GM19351 (cell line): ENCODE measurements around the gene BCL11B.
"Not testable (repeated sequence)": the region's sequence is repeated elsewhere in the genome, so short reads cannot be mapped to it uniquely, and the experiment has no call there.

Source experiments
- ATAC-seq: cut with Tn5 transposase; IDR thresholded peaks from one replicate; pipeline ENCODE4 v1.9.1; 2021; ENCODE audit warnings: mild to moderate bottlenecking, moderate library complexity; ENCODE audit not compliant: unreplicated experiment

The BCL11B gene

DNA sequence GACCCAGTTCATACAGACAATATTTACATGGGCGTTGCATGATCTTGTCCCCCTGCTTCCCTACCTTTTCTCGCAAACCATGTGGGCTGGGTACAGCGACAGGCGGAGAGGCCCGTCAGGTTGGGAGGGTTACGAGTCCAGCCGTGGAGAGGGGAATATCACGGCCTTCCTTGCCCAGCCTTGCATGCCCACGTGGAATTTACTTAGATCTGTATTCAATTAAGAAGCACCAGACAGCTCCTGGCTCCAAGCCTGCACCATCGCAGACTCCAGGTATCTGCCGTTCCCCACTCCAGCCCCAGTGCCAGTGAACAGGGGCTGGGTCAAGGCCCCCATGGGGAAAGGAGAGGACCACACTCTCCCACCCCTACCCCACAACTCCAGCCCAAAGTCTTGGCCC lies 29.8 kb downstream of the BCL11B start:
- ATAC-seq = no peak

DNA sequence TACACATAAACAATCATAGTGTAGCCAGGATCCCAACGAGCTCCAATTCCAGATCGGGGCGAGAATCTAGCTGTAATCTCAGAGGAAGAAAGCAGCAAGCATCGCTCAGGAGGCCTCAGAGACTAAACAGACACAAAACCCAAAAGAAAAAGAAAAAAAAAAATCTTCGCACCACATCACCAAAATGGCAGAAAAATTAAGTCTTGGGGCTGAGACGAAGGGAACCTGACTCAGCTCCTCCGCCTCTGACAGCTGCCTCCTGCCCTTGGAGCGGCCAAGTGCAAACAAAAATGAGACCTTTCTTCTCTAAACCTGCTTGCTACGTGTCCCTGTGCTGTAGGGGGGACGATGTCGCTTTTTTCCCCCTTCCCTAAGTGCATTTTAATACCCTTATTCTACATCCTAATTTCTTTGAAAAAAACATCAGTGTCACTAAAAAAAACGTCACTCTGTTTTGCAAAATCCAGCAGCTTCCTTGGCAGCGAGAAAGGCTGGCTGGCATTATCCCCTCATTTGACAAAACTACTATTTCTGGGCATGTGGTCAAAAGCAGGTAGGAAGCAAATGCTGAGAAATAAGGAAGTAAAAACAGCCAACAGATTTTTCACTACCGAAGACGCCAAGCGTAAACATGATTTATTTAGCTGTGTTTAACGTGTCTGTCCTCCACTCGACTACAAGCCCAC lies 30.5 kb downstream of the BCL11B start:
- no peak for ATAC-seq

GRCh38 chr14:99240627-99241324 lies 31.2 kb downstream of the BCL11B start:
- ATAC-seq = no peak

DNA sequence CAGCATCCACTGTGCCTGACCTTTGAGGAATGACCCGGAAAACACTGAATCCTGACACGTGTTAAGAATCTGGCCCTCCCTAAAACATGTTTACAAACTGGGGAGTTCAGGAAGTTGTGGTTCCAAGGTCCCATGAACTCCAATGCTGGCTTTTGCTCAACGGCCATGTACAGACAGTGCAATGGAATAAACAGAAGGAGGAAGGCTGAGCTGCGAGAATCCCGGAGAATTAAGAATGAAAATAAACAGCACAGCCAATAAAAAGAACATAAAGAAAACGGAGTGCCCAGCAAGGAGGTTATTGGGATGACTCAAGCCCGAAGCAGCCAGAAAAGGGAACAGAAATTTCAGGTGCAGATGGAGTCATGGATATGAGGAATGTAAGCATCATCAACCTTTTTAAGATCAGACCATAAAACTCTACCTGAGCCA lies 32.3 kb downstream of the BCL11B start:
- no peak for ATAC-seq

GRCh38 chr14:99238216-99238615 lies 33.8 kb downstream of the BCL11B start:
- ATAC-seq = no peak

GRCh38 chr14:99237288-99237687 lies 34.7 kb downstream of the BCL11B start:
- no peak for ATAC-seq

DNA sequence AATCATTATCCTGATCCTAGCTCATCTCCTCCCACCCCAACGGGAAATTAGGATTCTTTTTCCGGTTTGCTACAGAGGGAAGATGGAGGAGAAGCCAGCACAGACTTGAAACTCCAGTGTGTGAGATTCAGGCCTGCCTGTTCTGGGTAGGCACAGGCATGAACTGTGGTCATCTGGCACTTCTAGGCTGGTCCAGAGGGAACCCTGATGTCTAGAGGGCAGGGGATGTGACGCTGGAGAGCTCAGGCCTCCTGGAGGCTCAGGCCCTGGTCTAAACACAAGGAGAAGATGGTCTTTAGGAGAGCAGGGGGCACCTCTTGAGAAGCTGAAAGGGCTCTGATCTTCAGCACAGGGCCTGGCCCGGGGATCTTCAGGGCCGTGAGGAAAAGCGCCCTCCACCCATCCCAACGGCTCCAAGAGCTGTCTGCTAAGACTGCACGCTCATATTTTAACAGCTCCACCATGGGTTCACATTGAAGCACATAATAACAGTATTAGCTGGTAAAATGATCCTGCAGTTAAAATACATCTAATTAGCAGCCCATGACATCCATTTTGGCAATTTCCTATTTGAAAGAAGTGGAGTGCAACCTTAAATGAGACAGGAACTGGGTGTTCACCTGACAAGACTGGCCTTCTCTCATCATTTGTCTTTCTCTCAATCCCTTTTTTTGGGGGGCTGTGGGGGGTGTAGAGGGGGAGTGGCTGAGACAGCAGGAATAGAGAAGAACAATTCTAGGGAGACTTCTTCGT lies 35.4 kb downstream of the BCL11B start:
- ATAC-seq = no peak

DNA sequence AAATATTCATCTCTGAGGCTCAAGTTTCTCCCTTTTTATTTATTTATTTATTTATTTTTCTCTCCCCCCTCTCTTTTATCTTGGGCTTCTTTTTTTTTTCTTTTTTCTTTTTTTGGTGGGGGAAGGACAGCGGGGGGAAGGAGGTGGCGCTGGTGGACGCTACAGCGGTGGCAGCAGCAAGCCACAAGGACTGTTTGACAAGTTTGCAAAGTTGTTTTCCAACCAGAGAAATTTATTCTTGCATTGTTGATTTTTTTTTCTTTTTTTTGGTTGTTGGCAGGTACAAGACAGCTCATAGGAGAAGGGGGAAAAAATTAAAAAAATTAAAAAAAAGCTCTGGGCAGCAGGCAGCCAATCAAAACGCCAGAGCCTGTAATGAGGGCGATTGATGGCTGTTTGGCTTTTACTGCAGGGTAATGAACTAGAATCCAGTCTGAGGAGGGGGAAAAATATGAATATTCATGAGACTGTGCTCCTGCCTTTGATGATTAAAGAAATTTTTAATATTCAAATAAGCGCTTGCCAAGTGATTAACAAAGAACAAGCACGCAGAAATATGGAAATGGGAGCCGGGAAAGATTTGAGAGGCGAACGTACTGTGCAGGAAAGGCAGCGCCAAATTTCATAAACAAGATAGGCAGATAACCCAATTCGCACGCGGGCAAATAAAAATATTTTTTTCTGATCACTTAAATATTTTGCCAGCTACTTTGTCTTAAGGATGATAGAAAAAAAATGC lies 36.2 kb downstream of the BCL11B start:
- no peak for ATAC-seq

GRCh38 chr14:99234961-99235571 lies 36.9 kb downstream of the BCL11B start:
- no peak for ATAC-seq

DNA sequence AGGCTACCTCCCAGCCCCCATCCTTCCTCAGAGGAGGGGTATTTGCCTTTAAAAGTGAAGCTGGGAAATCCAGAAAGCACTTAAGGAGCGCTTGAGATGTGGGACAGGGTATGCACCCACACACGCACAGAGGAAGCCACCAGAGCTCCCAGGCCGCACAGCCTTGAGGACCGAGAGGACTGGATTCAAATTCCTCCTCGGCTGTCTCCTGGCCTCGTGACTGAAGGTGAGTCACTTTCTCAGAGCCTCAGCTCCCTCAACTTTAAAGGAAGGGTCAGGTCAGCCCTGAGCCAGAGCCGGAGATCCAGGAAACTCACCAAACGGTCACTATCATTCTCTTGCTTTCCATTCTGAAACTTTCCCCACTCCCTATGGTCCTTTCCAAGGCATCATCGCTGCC lies 37.6 kb downstream of the BCL11B start:
- ATAC-seq = no peak

- no peak for ATAC-seq
Observed at GRCh38 chr14:99233222-99234035, 38.6 kb downstream of the BCL11B start.

DNA sequence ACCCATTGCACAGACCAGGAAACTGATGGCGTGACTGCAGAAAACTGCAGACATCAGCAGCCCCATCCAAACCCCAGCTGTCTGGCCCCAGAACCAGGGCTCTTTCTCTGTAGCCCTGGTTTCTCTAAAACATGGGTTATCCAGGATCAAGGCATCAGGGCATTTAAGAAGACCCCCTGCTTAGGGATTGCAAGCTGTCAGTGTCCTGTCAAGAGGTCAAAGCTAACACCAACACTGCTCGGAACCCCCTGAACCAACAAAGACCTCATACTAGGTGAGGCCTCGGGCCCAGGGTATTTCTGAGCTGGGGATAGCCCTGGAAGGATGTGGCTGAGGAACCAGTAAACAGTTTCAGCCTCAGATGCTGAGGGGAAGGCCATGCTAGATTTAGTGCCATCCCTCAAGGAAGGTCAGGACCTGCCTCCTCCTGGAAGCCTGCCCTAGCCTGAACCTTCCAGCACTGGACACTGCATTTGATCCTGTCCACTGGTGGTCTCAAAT lies 39.2 kb downstream of the BCL11B start:
- no peak for ATAC-seq

DNA sequence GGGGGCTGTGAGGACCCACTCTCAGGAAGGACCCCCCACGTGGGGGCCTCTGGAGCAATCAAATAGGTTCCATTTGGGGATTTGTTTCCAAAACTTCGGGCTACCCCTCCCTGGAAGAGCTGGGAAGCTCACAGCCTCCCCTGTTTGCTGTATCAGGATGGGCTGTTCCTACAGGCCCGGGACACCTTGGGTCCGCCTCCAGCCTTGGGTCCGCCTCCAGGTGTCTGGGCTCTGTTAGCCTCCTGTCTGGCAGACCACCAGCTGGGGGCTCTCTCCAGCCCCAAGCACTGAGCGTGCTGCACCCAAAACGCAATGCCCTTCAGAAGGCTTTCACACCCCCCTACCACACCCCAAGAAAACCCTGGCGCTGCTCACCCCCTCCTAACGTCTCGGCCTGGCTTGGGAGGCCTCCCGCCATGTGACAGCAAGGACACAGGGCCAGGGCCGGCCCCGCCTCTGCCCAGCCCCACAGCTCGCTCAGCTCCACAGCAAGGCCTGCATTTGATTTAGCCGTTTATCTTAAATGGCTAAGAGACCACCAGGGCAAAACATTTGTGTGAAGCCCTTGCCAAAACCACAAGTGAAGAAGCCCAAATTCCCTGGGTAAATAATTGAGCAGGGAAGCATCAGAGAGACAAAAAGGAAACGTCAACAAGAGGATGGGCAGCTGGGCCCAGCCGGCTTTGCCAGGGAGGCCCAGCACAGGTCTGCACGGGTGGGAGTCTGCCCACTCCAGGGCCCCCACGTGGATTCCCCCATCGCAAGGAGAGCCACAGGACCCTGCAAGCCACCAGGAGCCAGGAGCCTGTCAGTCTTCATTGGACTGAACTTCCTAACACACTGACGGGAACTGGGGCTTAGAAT lies 39.9 kb downstream of the BCL11B start:
- no peak for ATAC-seq

- ATAC-seq = no peak
Observed at GRCh38 chr14:99231161-99231849, 40.7 kb downstream of the BCL11B start.

DNA sequence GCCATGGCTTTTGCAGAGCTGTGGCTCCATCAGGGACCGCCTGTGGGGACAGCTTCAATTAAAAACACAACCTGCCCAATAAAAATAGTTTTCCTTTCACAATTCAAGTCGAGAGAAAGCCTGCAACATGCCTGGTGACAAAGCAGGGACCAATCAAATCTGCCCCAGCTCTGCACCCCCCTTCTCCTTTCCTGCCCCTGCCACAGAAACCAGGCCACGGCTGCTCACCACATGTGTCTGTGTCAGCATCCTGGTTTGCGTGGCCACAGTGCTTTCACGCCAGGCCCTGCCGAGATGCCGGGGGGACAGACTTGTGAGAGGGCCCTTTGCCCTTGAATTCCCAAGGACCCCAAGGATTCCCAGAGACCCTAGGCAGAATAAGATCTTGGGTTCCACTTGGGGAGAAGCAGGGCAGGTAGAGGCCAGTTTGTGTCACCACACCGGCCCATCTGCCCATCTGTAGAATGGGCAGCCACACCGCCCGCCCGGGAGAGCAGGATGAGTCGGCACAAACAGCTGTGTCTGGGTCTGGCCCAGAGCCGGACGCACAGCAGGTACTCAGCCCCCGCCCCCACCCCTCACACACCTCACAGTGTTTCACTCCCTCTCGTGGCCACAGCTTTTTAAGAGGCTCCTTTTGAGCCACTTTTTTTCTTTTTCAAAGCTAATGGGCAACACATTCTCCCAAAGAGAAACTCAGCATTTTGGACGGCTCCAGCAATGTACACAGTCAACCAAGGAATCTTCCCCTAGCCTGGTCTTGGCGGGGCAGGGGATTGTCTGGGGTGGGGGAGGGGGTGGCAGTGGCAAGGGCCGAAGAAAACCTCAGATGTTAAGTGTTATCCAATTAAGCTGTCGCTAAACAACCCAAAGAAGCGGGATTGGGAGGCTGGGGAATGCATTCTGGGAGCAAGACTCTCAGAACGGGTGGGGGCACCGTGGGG lies 41.5 kb downstream of the BCL11B start:
- no peak for ATAC-seq

GRCh38 chr14:99229654-99230207 lies 42.3 kb downstream of the BCL11B start:
- ATAC-seq = no peak

- ATAC-seq = not testable (repeated sequence)
Observed at GRCh38 chr14:99228760-99229159, 43.2 kb downstream of the BCL11B start.
